A549 (cell line): ENCODE data around the gene UBN2. TPM values are rescaled to one million over a fixed set of nuclear protein-coding genes. Genes with fewer than 3 reads are reported as not detected.

Experiments used
- ATAC-seq, 2 experiments: fragments of 200-7000 bp in 1 of 2; fragments of >200 bp in 1 of 2; cut with Nextera tagmentation in 1 of 2; cut with Tn5 transposase in 1 of 2; 3 replicates each; pipeline versions ENCODE4 v1.8.0 to v1.9.1; 2018 to 2020; ENCODE audit warnings: mild to moderate bottlenecking in 1 of 2, moderate library complexity in 1 of 2
- CTCF ChIA-PET: fragments of 300-600 bp; sonication (Branson Sonifier 250); formaldehyde crosslinking; extraction: SDS; loops from one replicate; lab custom pipeline; 2021; ENCODE audit warnings: antibody characterized with exemption, inconsistent platforms; lab: Yijun Ruan, JAX
- POLR2A ChIA-PET: fragments of 350-600 bp; formaldehyde crosslinking; extraction: SDS; loops from one replicate; lab custom pipeline; 2021; ENCODE audit warnings: antibody characterized with exemption, inconsistent platforms; lab: Yijun Ruan, JAX
- DNase-seq, 2 experiments: peaks; one replicate each; pipeline versions ENCODE4 v3.0.0 to v3.0.0-alpha.2; 2011 to 2016; ENCODE audit warnings: low read depth in 1 of 2, low spot score in 1 of 2
- FAIRE-seq: peaks from 2 replicates; lab custom pipeline; 2011; peaks lifted over from hg19 to GRCh38; lab: Jason Lieb, UNC
- H3K27ac ChIP-seq, 2 experiments: fragments of >200 bp; sonication (Bioruptor Twin); formaldehyde crosslinking; 3 replicates each; pipeline ENCODE4 v1.5.1; 2016 to 2017
- H3K4me1 ChIP-seq: fragments of >200 bp; sonication (Bioruptor Twin); formaldehyde crosslinking; 3 replicates; pipeline ENCODE4 v1.6.1; 2016
- H3K4me2 ChIP-seq: fragments of >200 bp; sonication (Bioruptor Twin); formaldehyde crosslinking; 3 replicates; pipeline ENCODE4 v1.6.1; 2016
- H3K4me3 ChIP-seq: fragments of >200 bp; sonication (Bioruptor Twin); formaldehyde crosslinking; 3 replicates; pipeline ENCODE4 v1.5.1; 2016
- H3K9me3 ChIP-seq: fragments of >200 bp; sonication (Bioruptor Twin); formaldehyde crosslinking; 3 replicates; pipeline ENCODE4 v1.6.1; 2016
- ATOH8 ChIP-seq: fragments of 250-450 bp; sonication (Bioruptor Pico); IDR thresholded peaks from 2 replicates; pipeline ENCODE4 v1.5.0; 2020; ENCODE audit warnings: low read depth, mild to moderate bottlenecking, moderate library complexity
- BHLHE40 ChIP-seq: IDR thresholded peaks from 2 replicates; pipeline ENCODE4 v1.6.1; 2012; ENCODE audit warnings: low read depth, low read length, inconsistent platforms
- CEBPB ChIP-seq, 2 experiments: fragments of >200 bp in 1 of 2; sonication (Bioruptor Twin) in 1 of 2; formaldehyde crosslinking in 1 of 2; IDR thresholded peaks; 2 replicates each; pipeline ENCODE4 v1.6.1; 2012 to 2016
- CHD2 ChIP-seq: fragments of 150-350 bp; IDR thresholded peaks from 2 replicates; pipeline ENCODE4 v1.6.1; 2014; ENCODE audit warnings: low read length; ENCODE audit not compliant: partially characterized antibody
- CHD4 ChIP-seq: fragments of 200-600 bp; sonication (generic); IDR thresholded peaks from 2 replicates; pipeline ENCODE4 v1.6.1; 2016; ENCODE audit warnings: antibody characterized with exemption, mild to moderate bottlenecking, borderline replicate concordance
- E2F6 ChIP-seq: IDR thresholded peaks from 2 replicates; pipeline ENCODE4 v1.6.1; 2012; ENCODE audit warnings: low read depth, borderline replicate concordance
- EHMT2 ChIP-seq: fragments of 200-600 bp; sonication (generic); IDR thresholded peaks from 2 replicates; pipeline ENCODE4 v1.6.1; 2016; ENCODE audit warnings: antibody characterized with exemption, low read depth, mild to moderate bottlenecking, moderate library complexity
- FOXS1 ChIP-seq: fragments of 250-450 bp; sonication (Bioruptor Pico); IDR thresholded peaks from 2 replicates; pipeline ENCODE4 v1.5.0; 2020; ENCODE audit warnings: mild to moderate bottlenecking, moderate library complexity
- GATA3 ChIP-seq: IDR thresholded peaks from 2 replicates; pipeline ENCODE4 v1.6.1; 2012; ENCODE audit warnings: borderline replicate concordance
- HDAC2 ChIP-seq: fragments of 200-600 bp; sonication (generic); IDR thresholded peaks from 2 replicates; pipeline ENCODE4 v1.6.1; 2016
- HEYL ChIP-seq: fragments of 250-450 bp; sonication (Bioruptor Pico); IDR thresholded peaks from 2 replicates; pipeline ENCODE4 v1.8.0; 2021; ENCODE audit warnings: mild to moderate bottlenecking, moderate library complexity
- JUNB ChIP-seq: fragments of >200 bp; sonication (Bioruptor Twin); formaldehyde crosslinking; IDR thresholded peaks from 2 replicates; pipeline ENCODE4 v1.6.1; 2016
- KDM1A ChIP-seq: fragments of 200-600 bp; sonication (generic); IDR thresholded peaks from 2 replicates; pipeline ENCODE4 v1.6.1; 2016; ENCODE audit warnings: low read depth, mild to moderate bottlenecking
- MAZ ChIP-seq: fragments of 150-350 bp; IDR thresholded peaks from 2 replicates; pipeline ENCODE4 v1.6.1; 2014; ENCODE audit warnings: antibody characterized with exemption, low read depth, low read length, borderline replicate concordance
- MYC ChIP-seq: IDR thresholded peaks from 2 replicates; pipeline ENCODE4 v1.6.1; 2012; ENCODE audit warnings: mild to moderate bottlenecking, inconsistent platforms, low read length, improper control_type of control experiment, borderline replicate concordance
- NFE2L2 ChIP-seq: fragments of 150-350 bp; conservative IDR thresholded peaks from 2 replicates; pipeline ENCODE4 v1.6.1; 2014; ENCODE audit warnings: low read length
- NR3C1 ChIP-seq: fragments of >200 bp; sonication (Bioruptor Twin); formaldehyde crosslinking; IDR thresholded peaks from 3 replicates; pipeline ENCODE4 v1.6.1; 2017
- PBX3 ChIP-seq: IDR thresholded peaks from 2 replicates; pipeline ENCODE4 v1.6.1; 2012
- PHF8 ChIP-seq: fragments of 200-600 bp; sonication (generic); IDR thresholded peaks from 2 replicates; pipeline ENCODE4 v1.6.1; 2016; ENCODE audit warnings: low read depth, mild to moderate bottlenecking, antibody characterized with exemption, moderate library complexity, borderline replicate concordance
- RCOR1 ChIP-seq: fragments of 150-350 bp; IDR thresholded peaks from 2 replicates; pipeline ENCODE4 v1.6.1; 2014; ENCODE audit warnings: antibody characterized with exemption, low read length, low read depth
- SMC3 ChIP-seq: fragments of >200 bp; sonication (Bioruptor Twin); formaldehyde crosslinking; IDR thresholded peaks from 3 replicates; pipeline ENCODE4 v1.6.1; 2018; ENCODE audit warnings: inconsistent platforms
- ZFP36 ChIP-seq: fragments of 450-650 bp; IDR thresholded peaks from 2 replicates; pipeline ENCODE4 v1.6.1; 2014; ENCODE audit warnings: borderline replicate concordance; ENCODE audit not compliant: partially characterized antibody
- WGBS: methylation state at CpG from one replicate; pipeline ENCODE4 v1.1.6; 2017; ENCODE audit errors: missing lambda C conversion rate; 5-methylcytosine and 5-hydroxymethylcytosine counted together
- polyA plus RNA-seq, 4 experiments: library from polyadenylated mRNA; depleted of rRNA in 3 of 4; stranded (reverse); fragments of >200 nt; fragmentation: RNase III in 1 of 4; extraction: RNeasy Plus Mini Kit Qiagen cat#74134 plus additional on column Dnase treatment in 1 of 4; gene quantifications; 2 replicates in 3 of 4; 3 replicates in 1 of 4; pipeline ENCODE4 v1.2.3, GENCODE V29; 2011 to 2017
- TF ChIP-seq, protein P1 (sequence below): fragments of 200-600 bp; sonication (generic); IDR thresholded peaks from 2 replicates; pipeline ENCODE4 v1.6.1; 2016; ENCODE audit warnings: antibody characterized with exemption, mild to moderate bottlenecking, moderate library complexity
- TF ChIP-seq, protein P2 (sequence below): fragments of >200 bp; sonication (Bioruptor Twin); formaldehyde crosslinking; IDR thresholded peaks from 3 replicates; pipeline ENCODE4 v1.6.1; 2016
- TF ChIP-seq, protein P3 (sequence below): fragments of 250-450 bp; sonication (Bioruptor Pico); IDR thresholded peaks from 2 replicates; pipeline ENCODE4 v1.5.0; 2021; ENCODE audit warnings: mild to moderate bottlenecking, moderate library complexity, borderline replicate concordance

Gene UBN2
- polyA plus RNA-seq, 2 of the 4 experiments (the other 2 are of a cell fraction), result 2.1 to 5.7 TPM

- POLR2A ChIA-PET, result interaction anchor here (1.2 to 1.9 kb wide), 2 partner anchors 20 to 206 kb away, joined by 4 to 18 read pairs; partner anchors contain the start of gene LUC7L2
- Histone ChIP-seq H3K4me2 (peak overlapping the region; percentile 34; the same call in 1 of the 3 replicates), H3K27ac (peak overlapping the region; percentile 94 to 98), H3K4me1 (peaks cover 9% of the 10 kb centered on the region; the same call in 1 of the 3 replicates), H3K4me3 (peak overlapping the region; percentile 83), H3K9me3 (peaks cover 11% of the 10 kb centered on the region)
- no peak for FAIRE-seq
- no peak for DNase-seq
- 93% methylated on average over 13 of the region's 13 CpGs for WGBS
- CTCF ChIA-PET, result interaction anchor here (0.7 to 3.9 kb wide), 10 partner anchors 10 to 1378 kb away, joined by 3 to 24 read pairs (median 4); no protein-coding TSS in a partner anchor
- no peak for TF ChIP-seq SMC3
- TF ChIP-seq NR3C1, result no peak
- TF ChIP-seq ATOH8 (CRISPR knock-in tag), result no peak
- peak; percentile 30; the same call in 1 of the 2 replicates for TF ChIP-seq PHF8
- TF ChIP-seq ZFP36, result no peak
- TF ChIP-seq RCOR1, result no peak
- no peak for TF ChIP-seq JUNB
- no peak for TF ChIP-seq HEYL (CRISPR knock-in tag)
- TF ChIP-seq, protein P1, sequence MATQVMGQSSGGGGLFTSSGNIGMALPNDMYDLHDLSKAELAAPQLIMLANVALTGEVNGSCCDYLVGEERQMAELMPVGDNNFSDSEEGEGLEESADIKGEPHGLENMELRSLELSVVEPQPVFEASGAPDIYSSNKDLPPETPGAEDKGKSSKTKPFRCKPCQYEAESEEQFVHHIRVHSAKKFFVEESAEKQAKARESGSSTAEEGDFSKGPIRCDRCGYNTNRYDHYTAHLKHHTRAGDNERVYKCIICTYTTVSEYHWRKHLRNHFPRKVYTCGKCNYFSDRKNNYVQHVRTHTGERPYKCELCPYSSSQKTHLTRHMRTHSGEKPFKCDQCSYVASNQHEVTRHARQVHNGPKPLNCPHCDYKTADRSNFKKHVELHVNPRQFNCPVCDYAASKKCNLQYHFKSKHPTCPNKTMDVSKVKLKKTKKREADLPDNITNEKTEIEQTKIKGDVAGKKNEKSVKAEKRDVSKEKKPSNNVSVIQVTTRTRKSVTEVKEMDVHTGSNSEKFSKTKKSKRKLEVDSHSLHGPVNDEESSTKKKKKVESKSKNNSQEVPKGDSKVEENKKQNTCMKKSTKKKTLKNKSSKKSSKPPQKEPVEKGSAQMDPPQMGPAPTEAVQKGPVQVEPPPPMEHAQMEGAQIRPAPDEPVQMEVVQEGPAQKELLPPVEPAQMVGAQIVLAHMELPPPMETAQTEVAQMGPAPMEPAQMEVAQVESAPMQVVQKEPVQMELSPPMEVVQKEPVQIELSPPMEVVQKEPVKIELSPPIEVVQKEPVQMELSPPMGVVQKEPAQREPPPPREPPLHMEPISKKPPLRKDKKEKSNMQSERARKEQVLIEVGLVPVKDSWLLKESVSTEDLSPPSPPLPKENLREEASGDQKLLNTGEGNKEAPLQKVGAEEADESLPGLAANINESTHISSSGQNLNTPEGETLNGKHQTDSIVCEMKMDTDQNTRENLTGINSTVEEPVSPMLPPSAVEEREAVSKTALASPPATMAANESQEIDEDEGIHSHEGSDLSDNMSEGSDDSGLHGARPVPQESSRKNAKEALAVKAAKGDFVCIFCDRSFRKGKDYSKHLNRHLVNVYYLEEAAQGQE, result no peak
- no peak for TF ChIP-seq FOXS1 (CRISPR knock-in tag)
- no peak for TF ChIP-seq EHMT2
- no peak for TF ChIP-seq CEBPB (IDR thresholded peaks at IDR 0.05)
- peak; percentile 76; the same call in 1 of the 2 replicates for TF ChIP-seq CHD4
- ATAC-seq, result no peak
Measured at GRCh38 chr7:139339698-139340036, 108.6 kb downstream of the UBN2 start.

GRCh38 chr7:139340037-139340807 is 109.2 kb downstream of the UBN2 start:
- FAIRE-seq (peak; percentile 85), DNase-seq (peak; percentile 95 to 99), ATAC-seq (peak; percentile 87)
- Histone ChIP-seq H3K27ac (peak overlapping the region; percentile 94 to 98), H3K4me3 (peak overlapping the region; percentile 83), H3K4me1 (peaks cover 9% of the 10 kb centered on the region; the same call in 1 of the 3 replicates), H3K4me2 (peak overlapping the region; percentile 88), H3K9me3 (peaks cover 11% of the 10 kb centered on the region)
- CTCF ChIA-PET, result interaction anchor here (0.6 to 3.9 kb wide), 15 partner anchors 11 to 1474 kb away, joined by 3 to 24 read pairs (median 3); no protein-coding TSS in a partner anchor
- POLR2A ChIA-PET, result interaction anchor here (0.5 to 1.9 kb wide), 6 partner anchors 11 to 576 kb away, joined by 3 to 18 read pairs (median 4); partner anchors contain the start of gene LUC7L2
- WGBS, result 6% methylated on average over 47 of the region's 66 CpGs
- TF ChIP-seq MAZ (no peak), PHF8 (no peak), HDAC2 (peak; percentile 31; the same call in 1 of the 2 replicates), PBX3 (no peak), CHD4 (no peak), NFE2L2 (no peak), MYC (peak; percentile 48; the same call in 1 of the 2 replicates), RCOR1 (no peak), GATA3 (0 out of 2 replicates have a peak, but pooled peaks have one; percentile 8), KDM1A (peak; percentile 84; the same call in 1 of the 2 replicates), CHD2 (no peak), BHLHE40 (0 out of 2 replicates have a peak, but pooled peaks have one; percentile 21), JUNB (no peak), E2F6 (peak; percentile 86)
- TF ChIP-seq, protein P2, sequence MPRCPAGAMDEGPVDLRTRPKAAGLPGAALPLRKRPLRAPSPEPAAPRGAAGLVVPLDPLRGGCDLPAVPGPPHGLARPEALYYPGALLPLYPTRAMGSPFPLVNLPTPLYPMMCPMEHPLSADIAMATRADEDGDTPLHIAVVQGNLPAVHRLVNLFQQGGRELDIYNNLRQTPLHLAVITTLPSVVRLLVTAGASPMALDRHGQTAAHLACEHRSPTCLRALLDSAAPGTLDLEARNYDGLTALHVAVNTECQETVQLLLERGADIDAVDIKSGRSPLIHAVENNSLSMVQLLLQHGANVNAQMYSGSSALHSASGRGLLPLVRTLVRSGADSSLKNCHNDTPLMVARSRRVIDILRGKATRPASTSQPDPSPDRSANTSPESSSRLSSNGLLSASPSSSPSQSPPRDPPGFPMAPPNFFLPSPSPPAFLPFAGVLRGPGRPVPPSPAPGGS, result no peak
- TF ChIP-seq, protein P3, sequence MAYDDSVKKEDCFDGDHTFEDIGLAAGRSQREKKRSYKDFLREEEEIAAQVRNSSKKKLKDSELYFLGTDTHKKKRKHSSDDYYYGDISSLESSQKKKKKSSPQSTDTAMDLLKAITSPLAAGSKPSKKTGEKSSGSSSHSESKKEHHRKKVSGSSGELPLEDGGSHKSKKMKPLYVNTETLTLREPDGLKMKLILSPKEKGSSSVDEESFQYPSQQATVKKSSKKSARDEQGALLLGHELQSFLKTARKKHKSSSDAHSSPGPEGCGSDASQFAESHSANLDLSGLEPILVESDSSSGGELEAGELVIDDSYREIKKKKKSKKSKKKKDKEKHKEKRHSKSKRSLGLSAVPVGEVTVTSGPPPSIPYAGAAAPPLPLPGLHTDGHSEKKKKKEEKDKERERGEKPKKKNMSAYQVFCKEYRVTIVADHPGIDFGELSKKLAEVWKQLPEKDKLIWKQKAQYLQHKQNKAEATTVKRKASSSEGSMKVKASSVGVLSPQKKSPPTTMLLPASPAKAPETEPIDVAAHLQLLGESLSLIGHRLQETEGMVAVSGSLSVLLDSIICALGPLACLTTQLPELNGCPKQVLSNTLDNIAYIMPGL (CRISPR knock-in tag), result peak; percentile 67; the same call in 1 of the 2 replicates
